SJCRH30 (cell line): ENCODE measurements around the gene PAAF1. TPM values are rescaled to one million over a fixed set of nuclear protein-coding genes. Genes with fewer than 3 reads are reported as not detected.

Experiments
- DNase-seq, 2 experiments: peaks; one replicate each; pipeline ENCODE4 v3.0.0-alpha.2; 2015 to 2020
- H3K27ac ChIP-seq: fragments of 250-450 bp; sonication (Bioruptor Pico); 2 replicates; pipeline ENCODE4 v1.5.1; 2020; ENCODE audit warnings: mild to moderate bottlenecking, moderate library complexity
- H3K27me3 ChIP-seq: fragments of 250-450 bp; sonication (Bioruptor Pico); 2 replicates; pipeline ENCODE4 v1.5.1; 2020; ENCODE audit warnings: mild to moderate bottlenecking, moderate library complexity
- H3K36me3 ChIP-seq: fragments of 250-450 bp; sonication (Bioruptor Pico); 2 replicates; pipeline ENCODE4 v1.5.1; 2020; ENCODE audit warnings: mild to moderate bottlenecking, moderate library complexity
- H3K4me1 ChIP-seq: fragments of 250-450 bp; sonication (Bioruptor Pico); 2 replicates; pipeline ENCODE4 v1.5.1; 2020; ENCODE audit warnings: mild to moderate bottlenecking, moderate library complexity
- H3K4me3 ChIP-seq: fragments of 250-450 bp; sonication (Bioruptor Pico); 2 replicates; pipeline ENCODE4 v1.5.1; 2020; ENCODE audit warnings: mild to moderate bottlenecking, moderate library complexity
- H3K9me3 ChIP-seq: fragments of 250-450 bp; sonication (Bioruptor Pico); replicated peaks from 2 replicates; pipeline ENCODE4 v1.5.1; 2020; ENCODE audit warnings: mild to moderate bottlenecking, moderate library complexity
- total RNA-seq: library from RNA; depleted of rRNA; stranded (reverse); fragments of >200 nt; shearing (Covaris generic); gene quantifications from 2 replicates; pipeline ENCODE4 v1.2.3, GENCODE V29; 2014

The PAAF1 gene
- total RNA-seq, 1 experiment from 2014 or later, result 12.2 TPM

DNA sequence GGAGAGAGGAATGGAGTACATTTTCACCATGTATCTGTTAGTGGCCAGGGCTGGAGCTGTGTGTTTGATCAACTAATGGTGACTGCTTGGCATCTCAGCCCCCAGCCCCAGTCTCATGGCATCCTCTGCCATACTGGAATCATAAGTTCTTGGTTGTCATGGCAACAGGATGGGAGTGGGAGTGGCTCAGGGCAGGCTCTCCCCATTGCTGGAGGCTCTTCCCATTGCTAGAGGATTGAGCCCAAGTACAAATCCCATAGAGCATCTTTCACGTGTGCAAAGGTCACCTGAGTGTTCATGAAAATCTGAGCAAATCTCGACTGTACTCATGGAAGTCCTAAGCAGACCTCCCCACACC lies 88.9 kb downstream of the PAAF1 start:
- no peaks in the 10 kb centered on the region for H3K36me3 ChIP-seq
- H3K4me3 ChIP-seq, result no peak overlapping the region
- H3K9me3 ChIP-seq, result no peaks in the 10 kb centered on the region
- no peak for DNase-seq
- no peaks in the 10 kb centered on the region for H3K27me3 ChIP-seq
- H3K27ac ChIP-seq, result no peak overlapping the region
- H3K4me1 ChIP-seq, result no peaks in the 10 kb centered on the region; the same call in 1 of the 2 replicates

DNA sequence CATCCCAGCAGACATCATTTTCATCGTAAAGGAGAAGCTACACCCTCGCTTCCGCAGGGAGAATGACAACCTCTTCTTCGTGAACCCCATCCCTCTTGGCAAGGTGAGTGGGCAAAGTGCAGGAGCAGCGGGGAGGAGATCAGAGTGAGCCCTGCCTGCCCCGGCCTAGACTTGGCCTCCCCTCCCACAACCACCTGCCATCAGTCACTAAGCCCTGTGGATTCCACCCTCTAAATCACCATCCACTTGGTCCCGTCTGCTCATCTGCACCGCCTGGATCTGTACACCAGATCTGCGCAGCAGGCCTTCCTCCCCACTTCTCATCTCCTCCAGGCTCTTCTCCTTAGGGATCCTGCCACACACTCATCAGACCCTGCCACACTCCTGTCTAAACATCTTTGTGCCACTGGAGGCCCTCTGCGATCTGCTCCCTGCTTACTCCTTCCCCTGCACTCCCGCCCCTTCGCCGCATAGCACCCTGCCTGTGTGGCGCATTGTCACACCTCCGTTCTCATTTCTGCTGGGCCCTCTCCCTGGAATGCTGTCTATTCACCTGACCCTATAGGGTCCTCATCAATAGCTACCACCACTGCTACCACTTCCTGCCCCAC lies 91.7 kb downstream of the PAAF1 start:
- Histone ChIP-seq H3K36me3 (no peaks in the 10 kb centered on the region), H3K9me3 (no peaks in the 10 kb centered on the region), H3K4me1 (peaks cover 7% of the 10 kb centered on the region), H3K4me3 (no peak overlapping the region), H3K27me3 (no peaks in the 10 kb centered on the region), H3K27ac (no peak overlapping the region)
- DNase-seq, result no peak

DNA sequence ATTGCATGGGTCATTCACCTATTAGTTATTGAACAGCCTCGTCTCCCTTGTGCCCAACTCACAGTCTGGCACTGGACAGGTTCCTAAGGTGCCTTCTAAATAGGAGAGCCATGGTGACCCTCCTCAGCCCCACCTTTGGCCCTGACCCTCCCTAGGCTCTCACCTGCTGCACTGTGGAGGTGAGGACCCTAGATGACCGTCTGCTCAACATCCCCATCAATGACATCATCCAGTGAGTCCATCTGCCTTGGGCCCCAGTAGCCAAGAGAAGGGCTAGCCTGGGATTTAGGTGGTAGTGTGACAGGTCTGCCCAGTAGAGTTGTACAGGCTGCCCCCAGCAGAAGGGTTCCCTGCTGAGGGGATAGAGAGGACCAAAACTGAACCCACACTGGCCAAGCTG lies 92.3 kb downstream of the PAAF1 start:
- DNase-seq, result no peak
- H3K36me3 ChIP-seq, result peaks cover 4% of the 10 kb centered on the region; the same call in 1 of the 2 replicates
- no peaks in the 10 kb centered on the region for H3K9me3 ChIP-seq
- no peak overlapping the region for H3K27ac ChIP-seq
- H3K4me3 ChIP-seq, result no peak overlapping the region
- no peaks in the 10 kb centered on the region for H3K27me3 ChIP-seq
- H3K4me1 ChIP-seq, result peaks cover 7% of the 10 kb centered on the region

DNA sequence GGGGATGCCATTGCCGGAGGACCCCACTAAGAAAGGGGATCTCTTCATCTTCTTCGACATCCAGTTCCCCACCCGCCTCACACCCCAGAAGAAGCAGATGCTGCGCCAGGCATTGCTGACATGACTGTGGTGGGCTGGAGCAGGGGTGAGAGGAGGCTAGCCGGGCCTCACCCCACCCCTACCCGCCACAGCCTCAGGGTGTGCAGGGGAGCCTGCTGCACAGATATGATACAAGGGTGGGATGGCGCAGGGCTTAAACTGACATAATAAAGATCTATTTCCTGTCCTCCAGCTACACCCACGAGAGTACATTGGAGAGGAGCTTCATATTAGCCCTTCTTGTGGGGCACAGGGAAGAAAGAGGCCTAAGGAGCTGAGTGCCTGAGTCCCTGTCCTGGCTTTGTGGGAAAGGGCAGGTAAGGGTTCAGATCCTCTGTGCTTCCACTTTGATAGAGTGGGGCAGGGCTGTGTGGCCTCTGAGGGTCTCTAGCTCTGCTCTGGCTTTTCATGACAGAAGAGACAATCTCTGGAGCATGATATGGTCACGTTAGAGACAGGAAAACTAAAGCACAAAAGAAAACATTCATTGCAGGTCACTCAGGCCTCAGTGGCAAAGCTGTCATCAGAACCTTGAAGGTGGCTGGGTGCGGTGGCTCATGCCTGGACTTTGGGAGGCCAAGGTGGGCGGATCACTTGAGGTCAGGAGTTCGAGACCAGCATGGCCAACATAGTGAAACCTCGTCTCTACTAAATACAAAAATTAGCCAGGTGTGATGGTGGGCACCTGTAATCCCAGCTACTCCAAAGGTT lies 93.4 kb downstream of the PAAF1 start:
- DNase-seq, result no peak
- Histone ChIP-seq H3K36me3 (peaks cover 4% of the 10 kb centered on the region; the same call in 1 of the 2 replicates), H3K9me3 (no peaks in the 10 kb centered on the region), H3K4me1 (peaks cover 7% of the 10 kb centered on the region), H3K27me3 (no peaks in the 10 kb centered on the region), H3K27ac (no peak overlapping the region), H3K4me3 (no peak overlapping the region)

DNA sequence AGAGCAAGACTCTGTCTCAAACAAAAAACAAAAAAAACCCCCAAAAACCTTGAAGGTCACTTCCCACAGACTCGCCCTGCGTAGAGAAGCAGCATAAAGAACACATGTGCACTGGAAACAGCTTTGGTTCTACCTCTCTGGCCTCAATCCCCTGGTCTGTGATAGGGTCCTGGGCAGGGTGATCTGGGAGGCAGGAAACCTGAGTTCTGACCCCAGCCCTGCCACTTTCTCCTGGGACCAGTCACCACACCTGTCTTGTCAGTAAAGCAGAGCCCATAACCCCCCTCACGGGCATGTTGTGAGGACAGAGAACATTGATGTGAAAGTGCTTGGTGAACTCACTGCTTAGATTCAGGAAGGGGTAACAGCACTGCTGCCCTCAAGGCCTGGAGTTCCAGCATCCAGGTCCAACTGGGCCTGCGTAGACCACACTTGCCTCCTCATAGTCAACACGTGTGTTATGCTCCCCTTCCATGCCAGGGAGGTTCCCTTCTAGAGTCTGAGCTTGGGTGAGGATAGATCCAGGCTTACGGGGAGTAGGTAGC lies 94.4 kb downstream of the PAAF1 start:
- no peaks in the 10 kb centered on the region for H3K27me3 ChIP-seq
- H3K4me1 ChIP-seq, result peaks cover 7% of the 10 kb centered on the region; the same call in 1 of the 2 replicates
- peaks cover 13% of the 10 kb centered on the region for H3K36me3 ChIP-seq
- DNase-seq, result peak in 1 of 2 experiments; percentile 53
- no peak overlapping the region for H3K27ac ChIP-seq
- no peak overlapping the region for H3K4me3 ChIP-seq
- no peaks in the 10 kb centered on the region for H3K9me3 ChIP-seq

DNA sequence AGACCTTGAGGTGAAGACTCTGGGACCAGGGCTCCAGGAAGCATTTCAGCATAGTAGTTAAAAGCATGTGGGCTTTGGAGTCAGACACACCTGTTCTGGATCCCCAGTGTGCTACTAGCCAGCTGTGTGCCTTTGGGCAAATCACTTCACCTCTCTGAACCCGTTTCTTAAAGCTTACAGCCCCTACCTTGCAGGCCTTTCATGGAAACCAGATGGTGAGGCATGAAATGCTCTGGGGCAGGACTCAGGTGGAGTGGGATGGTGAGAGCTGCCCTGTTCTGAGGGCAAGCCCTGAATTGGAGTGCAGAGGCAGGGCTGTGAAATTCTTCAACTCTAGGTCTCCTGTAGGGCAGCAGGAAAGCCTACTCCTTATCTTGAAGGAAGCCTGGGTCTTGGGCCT lies 95.4 kb downstream of the PAAF1 start:
- H3K4me1 ChIP-seq, result peaks cover 7% of the 10 kb centered on the region; the same call in 1 of the 2 replicates
- DNase-seq, result no peak
- peaks cover 20% of the 10 kb centered on the region for H3K36me3 ChIP-seq
- H3K27ac ChIP-seq, result no peak overlapping the region
- no peaks in the 10 kb centered on the region for H3K9me3 ChIP-seq
- no peaks in the 10 kb centered on the region for H3K27me3 ChIP-seq
- no peak overlapping the region for H3K4me3 ChIP-seq

DNA sequence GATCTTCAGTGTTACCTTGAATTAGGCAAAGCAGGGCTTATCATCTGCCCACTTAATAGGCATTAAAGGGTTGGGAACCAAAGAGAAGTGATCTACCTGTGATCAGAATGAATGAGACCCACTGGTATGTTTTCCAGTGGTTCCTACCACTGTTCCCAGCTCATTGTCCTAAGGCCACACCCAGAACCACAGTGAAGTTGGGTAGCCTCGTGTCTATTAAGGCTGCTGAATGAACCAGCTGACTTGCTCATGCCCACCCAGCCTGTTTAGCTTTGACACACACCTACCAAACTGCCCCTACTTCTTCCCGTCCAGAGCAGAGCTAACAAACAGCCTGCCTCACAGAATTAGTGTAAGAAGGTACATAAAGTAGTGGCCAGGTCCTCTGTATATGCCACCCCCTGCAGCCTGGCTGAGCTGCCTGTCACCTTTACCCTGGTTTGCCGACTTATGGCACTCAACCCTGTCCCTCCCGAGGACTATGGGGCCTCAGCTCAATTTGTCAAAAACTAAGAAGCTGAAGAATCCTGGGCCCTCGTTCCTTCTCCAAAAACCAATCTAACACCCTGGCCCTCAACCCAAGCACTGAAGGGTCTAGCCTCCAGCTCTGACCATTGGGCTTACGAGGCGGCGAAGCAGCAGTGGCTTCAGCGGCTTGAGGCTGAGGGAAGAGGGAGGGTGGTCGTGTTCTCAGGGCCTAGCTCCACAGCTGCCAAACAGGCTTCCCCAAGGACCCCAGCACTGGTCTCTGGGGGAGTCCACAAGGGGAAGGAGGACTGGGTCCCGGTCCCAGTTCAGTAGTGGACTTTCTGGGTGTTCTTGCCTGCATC lies 96.0 kb downstream of the PAAF1 start:
- H3K27ac ChIP-seq, result no peak overlapping the region
- no peaks in the 10 kb centered on the region for H3K9me3 ChIP-seq
- peaks cover 7% of the 10 kb centered on the region; the same call in 1 of the 2 replicates for H3K4me1 ChIP-seq
- DNase-seq, result no peak
- peaks cover 27% of the 10 kb centered on the region for H3K36me3 ChIP-seq
- H3K4me3 ChIP-seq, result no peak overlapping the region
- no peaks in the 10 kb centered on the region for H3K27me3 ChIP-seq

DNA sequence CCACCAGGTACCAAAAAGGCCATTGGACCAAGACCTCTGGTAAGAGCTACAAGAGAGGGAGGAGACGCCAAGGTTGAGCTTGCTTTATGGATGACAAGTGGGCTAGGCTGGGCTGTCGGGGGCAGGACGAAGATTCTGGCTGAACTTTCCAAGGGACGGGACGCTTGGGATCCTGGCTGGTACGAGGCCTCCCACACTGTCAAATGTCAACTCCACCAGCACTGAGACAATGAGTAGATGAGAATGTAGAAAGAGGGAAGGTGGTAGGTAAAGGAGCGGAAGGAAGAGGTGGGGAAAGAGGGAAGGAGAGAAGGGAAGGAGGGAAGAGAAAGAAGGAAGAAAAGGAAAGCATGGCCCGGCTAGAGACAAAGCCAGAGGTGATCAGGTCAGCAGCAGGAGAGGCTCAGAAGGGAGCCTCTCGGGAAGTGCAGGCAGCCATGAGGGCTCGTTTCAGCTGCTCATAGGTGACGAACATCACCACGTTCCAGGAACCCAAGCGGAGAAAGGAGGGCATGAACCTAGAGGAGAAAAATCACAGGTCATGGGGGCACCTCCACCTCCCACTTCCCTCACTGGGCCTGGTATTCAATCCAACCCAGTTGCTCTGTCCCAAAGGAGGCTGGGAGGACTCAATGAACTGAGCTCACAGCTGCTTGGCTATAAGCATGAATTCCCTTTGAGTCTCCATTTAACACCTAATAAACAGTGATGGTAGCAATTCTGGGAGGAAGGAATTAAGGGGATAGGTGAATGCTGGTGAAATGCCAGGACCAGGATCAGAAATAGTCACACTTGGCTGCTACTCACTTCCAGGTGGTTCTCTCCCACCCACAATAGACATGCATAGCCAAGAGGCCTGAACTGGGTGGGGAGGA lies 98.0 kb downstream of the PAAF1 start:
- peaks cover 44% of the 10 kb centered on the region for H3K36me3 ChIP-seq
- no peak overlapping the region for H3K27ac ChIP-seq
- H3K27me3 ChIP-seq, result no peaks in the 10 kb centered on the region

DNA sequence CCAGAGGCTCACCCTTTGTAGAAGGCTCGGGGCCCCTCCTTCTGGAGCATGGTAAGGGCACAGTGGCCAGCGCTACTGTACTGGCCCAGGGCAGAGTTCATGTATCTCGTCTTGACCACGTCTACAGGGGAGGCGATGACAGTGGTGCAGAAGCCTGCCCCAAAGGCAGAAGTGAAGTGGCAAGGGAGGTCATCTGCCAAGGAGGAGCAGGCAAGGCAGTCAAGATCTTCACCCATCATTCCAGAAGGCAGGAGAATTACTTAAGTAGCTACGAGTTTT lies 98.6 kb downstream of the PAAF1 start:
- peaks cover 44% of the 10 kb centered on the region for H3K36me3 ChIP-seq
- H3K27ac ChIP-seq, result no peak overlapping the region
- no peak for DNase-seq
- no peaks in the 10 kb centered on the region for H3K9me3 ChIP-seq
- H3K4me1 ChIP-seq, result peaks cover 7% of the 10 kb centered on the region; the same call in 1 of the 2 replicates
- H3K27me3 ChIP-seq, result no peaks in the 10 kb centered on the region
- no peak overlapping the region for H3K4me3 ChIP-seq

More for the DNA sequence above, 98.0 kb downstream of the PAAF1 start:
- DNase-seq, result no peak
- H3K9me3 ChIP-seq, result no peaks in the 10 kb centered on the region
- no peak overlapping the region for H3K4me3 ChIP-seq
- peaks cover 7% of the 10 kb centered on the region; the same call in 1 of the 2 replicates for H3K4me1 ChIP-seq

DNA sequence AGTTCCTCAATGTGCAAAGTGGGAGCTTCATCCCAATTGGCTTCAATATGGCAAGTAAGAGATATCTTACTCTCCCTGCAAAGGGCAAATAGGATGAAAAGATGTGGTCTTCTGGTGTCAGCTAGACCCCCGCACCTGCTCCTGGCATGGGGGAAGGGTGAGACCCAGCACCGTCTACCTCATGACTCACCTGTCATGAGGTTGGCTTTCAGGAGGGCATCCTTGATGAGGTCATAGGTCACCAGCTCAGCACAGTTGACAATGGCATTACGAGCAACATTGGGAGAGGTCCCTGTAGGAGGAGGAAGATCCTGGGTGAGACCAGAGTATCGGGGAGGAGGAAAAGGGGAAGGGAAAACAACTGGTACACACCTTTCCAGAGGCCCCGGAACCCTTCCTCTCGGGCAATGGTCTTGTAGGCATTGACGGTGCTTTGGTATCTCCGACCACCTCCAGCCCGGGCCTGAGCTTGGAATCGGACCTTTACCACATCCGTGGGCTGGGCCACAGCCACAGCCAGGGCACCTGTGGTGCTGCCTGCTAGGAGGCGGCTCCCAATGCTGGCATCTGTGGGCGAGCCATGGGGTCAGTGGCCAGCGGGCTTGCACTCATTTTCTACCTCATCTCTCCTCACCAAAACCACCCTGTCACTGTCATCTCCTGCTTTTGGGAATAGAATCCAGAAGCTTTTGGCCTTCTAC lies 99.8 kb downstream of the PAAF1 start:
- Histone ChIP-seq H3K4me3 (no peak overlapping the region), H3K27me3 (no peaks in the 10 kb centered on the region), H3K9me3 (no peaks in the 10 kb centered on the region), H3K27ac (no peak overlapping the region), H3K4me1 (peaks cover 7% of the 10 kb centered on the region; the same call in 1 of the 2 replicates), H3K36me3 (peaks cover 49% of the 10 kb centered on the region)
- no peak for DNase-seq

DNA sequence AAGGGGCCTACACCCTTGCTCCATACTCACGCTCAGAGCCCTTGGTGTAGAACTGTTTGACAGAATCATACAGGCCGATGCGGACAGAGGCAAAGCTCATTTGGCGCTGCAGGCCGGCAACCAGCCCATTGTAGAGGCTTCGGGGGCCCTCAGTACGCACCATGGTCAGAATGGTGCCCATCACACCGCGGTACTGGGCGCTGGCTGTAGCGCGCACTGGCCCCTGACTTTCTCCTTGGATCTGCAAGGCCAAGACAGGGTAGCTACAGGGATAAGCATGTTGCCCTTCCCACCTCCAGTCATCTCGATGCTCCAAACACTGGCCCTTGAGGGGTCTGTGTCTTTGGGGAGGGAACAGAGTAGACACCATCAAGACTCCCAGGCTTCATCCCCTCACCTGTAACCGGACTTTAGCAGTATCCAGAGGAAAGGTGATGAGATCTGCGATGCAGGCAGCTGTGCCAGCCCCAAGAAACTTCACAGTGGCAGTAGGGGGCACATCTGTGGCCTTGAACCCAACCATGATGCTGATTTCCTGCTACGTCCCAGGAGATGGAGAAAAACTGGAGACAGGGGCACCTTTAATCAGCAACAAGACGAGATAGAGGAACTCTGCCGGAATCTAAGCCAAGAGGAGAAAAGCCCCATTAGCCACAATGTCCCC lies 101.2 kb downstream of the PAAF1 start:
- Histone ChIP-seq H3K4me3 (no peak overlapping the region), H3K4me1 (peaks cover 7% of the 10 kb centered on the region; the same call in 1 of the 2 replicates), H3K9me3 (no peaks in the 10 kb centered on the region), H3K27me3 (no peaks in the 10 kb centered on the region), H3K36me3 (peaks cover 49% of the 10 kb centered on the region), H3K27ac (no peak overlapping the region)
- DNase-seq, result no peak

DNA sequence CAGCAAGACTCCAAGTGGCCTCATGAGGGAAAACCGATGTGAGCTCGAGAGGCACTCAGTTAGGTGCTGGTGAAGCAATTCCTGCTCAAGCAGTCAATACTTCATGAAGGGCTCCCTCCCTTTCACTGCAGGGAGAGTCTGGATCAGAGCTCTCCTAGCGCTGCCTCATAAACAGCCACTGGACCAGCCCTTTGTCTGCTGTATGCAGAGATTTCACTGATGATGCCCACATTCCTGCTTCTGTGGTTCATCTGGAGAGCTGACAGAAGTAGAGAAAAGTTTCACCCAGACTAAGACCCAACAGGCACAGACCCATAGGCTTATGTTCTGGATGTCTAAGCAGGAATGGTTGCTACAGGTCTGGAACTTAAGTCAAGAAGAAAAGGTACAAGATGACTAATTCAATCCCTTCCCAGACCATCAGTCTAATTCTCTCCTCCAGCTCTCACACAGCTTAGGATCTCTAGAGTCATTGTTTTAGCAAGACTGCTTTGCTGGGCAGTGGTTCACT lies 101.8 kb downstream of the PAAF1 start:
- Histone ChIP-seq H3K9me3 (no peaks in the 10 kb centered on the region), H3K36me3 (peaks cover 49% of the 10 kb centered on the region), H3K27me3 (no peaks in the 10 kb centered on the region), H3K27ac (no peak overlapping the region), H3K4me3 (no peak overlapping the region), H3K4me1 (peaks cover 7% of the 10 kb centered on the region; the same call in 1 of the 2 replicates)
- DNase-seq, result no peak
